MM.1S (cell line): Measurements from ENCODE around the gene GPR22.

Experiments
- DNase-seq: peaks from one replicate; pipeline ENCODE4 v3.0.0-alpha.2; 2015
- H2AFZ ChIP-seq: fragments of 300-600 bp; sonication (generic); 2 replicates; pipeline ENCODE4 v1.6.0; 2016; ENCODE audit warnings: antibody characterized with exemption, low read length
- H3F3A ChIP-seq: fragments of 300-600 bp; sonication (generic); 2 replicates; pipeline ENCODE4 v1.6.1; 2016; ENCODE audit warnings: mild to moderate bottlenecking, antibody characterized with exemption, low read length, moderate library complexity, mixed read lengths; ENCODE audit not compliant: insufficient read depth
- H3K27ac ChIP-seq: fragments of 300-600 bp; sonication (generic); 2 replicates; pipeline ENCODE4 v1.5.1; 2016; ENCODE audit warnings: mild to moderate bottlenecking, low read length
- H3K27me3 ChIP-seq: fragments of 300-600 bp; sonication (generic); replicated peaks from 2 replicates; pipeline ENCODE4 v1.6.0; 2016; ENCODE audit warnings: low read length; ENCODE audit not compliant: insufficient read depth
- H3K36me3 ChIP-seq: fragments of 300-600 bp; sonication (generic); replicated peaks from 2 replicates; pipeline ENCODE4 v1.6.1; 2016; ENCODE audit warnings: mild to moderate bottlenecking, low read length, mixed read lengths; ENCODE audit not compliant: insufficient read depth
- H3K4me1 ChIP-seq: fragments of 300-600 bp; sonication (generic); 2 replicates; pipeline ENCODE4 v1.6.1; 2016; ENCODE audit warnings: low read length, mixed read lengths
- H3K4me2 ChIP-seq: fragments of 300-600 bp; sonication (generic); 2 replicates; pipeline ENCODE4 v1.6.0; 2016; ENCODE audit warnings: low read depth, low read length
- H3K4me3 ChIP-seq: fragments of 300-600 bp; sonication (generic); 2 replicates; pipeline ENCODE4 v1.5.1; 2016; ENCODE audit warnings: low read length, mixed read lengths
- H3K79me2 ChIP-seq: fragments of 300-600 bp; sonication (generic); 2 replicates; pipeline ENCODE4 v1.6.1; 2016; ENCODE audit warnings: mixed run types, low read length, mixed read lengths
- H3K9ac ChIP-seq: fragments of 300-600 bp; sonication (generic); 2 replicates; pipeline ENCODE4 v1.6.1; 2016; ENCODE audit warnings: low read length, mixed read lengths
- H3K9me2 ChIP-seq: fragments of 300-600 bp; sonication (generic); replicated peaks from 2 replicates; pipeline ENCODE4 v1.6.1; 2016; ENCODE audit warnings: mild to moderate bottlenecking, low read length, mixed read lengths; ENCODE audit not compliant: insufficient read depth
- H3K9me3 ChIP-seq: fragments of 300-600 bp; sonication (generic); replicated peaks from 2 replicates; pipeline ENCODE4 v1.6.1; 2016; ENCODE audit warnings: mild to moderate bottlenecking, low read length, mixed read lengths; ENCODE audit not compliant: insufficient read depth
- H4K20me1 ChIP-seq: fragments of 300-600 bp; sonication (generic); 2 replicates; pipeline ENCODE4 v1.6.1; 2016; ENCODE audit warnings: mild to moderate bottlenecking, low read length, moderate library complexity, mixed read lengths; ENCODE audit not compliant: insufficient read depth
- EZH2 ChIP-seq: fragments of 300-600 bp; sonication (generic); optimal IDR thresholded peaks from 2 replicates; pipeline ENCODE3; 2017; ENCODE audit warnings: low read depth, mild to moderate bottlenecking, antibody characterized with exemption, low read length, mixed read lengths
- EZH2phosphoT487 ChIP-seq: fragments of 300-600 bp; sonication (generic); IDR thresholded peaks from 2 replicates; pipeline ENCODE4 v1.6.1; 2018; ENCODE audit warnings: antibody characterized with exemption, low read length
- TF ChIP-seq, protein P1 (sequence below): fragments of 300-600 bp; sonication (generic); IDR thresholded peaks from 2 replicates; pipeline ENCODE4 v1.5.1; 2016; ENCODE audit warnings: antibody characterized with exemption, low read length, mixed read lengths

GPR22 gene

DNA sequence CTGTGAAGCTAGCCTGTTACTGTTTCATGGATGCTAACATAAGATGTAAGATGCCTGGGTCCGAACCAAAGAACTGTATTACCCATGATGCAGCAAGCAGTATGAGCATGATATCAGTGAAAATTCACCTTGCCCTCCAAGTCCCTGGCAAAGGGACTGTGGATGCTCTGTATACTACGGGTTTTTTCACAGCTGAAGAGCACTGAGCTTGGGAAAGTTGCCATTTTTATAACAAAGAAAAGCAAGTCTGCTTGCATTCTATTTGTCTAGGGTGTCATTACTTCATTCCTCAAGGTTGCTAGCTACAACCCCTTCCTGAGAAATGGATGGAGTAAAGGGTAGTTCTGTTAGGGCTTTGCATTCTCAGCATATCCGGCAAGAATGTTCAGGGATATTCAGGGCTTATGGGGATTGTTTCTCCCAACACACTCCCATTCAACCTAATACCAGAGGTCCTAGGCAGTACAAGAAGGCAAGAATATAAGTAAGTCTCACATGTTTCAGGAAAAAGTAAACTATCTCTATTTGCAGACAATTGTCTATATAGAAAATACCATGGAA, 5.1 kb upstream of the GPR22 start:
- H4K20me1 ChIP-seq, result no peaks in the 10 kb centered on the region
- H3K4me3 ChIP-seq, result no peak overlapping the region
- no peak overlapping the region for H3K4me2 ChIP-seq
- H3K79me2 ChIP-seq, result no peaks in the 10 kb centered on the region
- TF ChIP-seq EZH2phosphoT487, result no peak
- TF ChIP-seq EZH2, result no peak
- TF ChIP-seq, protein P1, sequence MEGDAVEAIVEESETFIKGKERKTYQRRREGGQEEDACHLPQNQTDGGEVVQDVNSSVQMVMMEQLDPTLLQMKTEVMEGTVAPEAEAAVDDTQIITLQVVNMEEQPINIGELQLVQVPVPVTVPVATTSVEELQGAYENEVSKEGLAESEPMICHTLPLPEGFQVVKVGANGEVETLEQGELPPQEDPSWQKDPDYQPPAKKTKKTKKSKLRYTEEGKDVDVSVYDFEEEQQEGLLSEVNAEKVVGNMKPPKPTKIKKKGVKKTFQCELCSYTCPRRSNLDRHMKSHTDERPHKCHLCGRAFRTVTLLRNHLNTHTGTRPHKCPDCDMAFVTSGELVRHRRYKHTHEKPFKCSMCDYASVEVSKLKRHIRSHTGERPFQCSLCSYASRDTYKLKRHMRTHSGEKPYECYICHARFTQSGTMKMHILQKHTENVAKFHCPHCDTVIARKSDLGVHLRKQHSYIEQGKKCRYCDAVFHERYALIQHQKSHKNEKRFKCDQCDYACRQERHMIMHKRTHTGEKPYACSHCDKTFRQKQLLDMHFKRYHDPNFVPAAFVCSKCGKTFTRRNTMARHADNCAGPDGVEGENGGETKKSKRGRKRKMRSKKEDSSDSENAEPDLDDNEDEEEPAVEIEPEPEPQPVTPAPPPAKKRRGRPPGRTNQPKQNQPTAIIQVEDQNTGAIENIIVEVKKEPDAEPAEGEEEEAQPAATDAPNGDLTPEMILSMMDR, result no peak
- no peak for DNase-seq
- no peaks in the 10 kb centered on the region for H3K27me3 ChIP-seq
- no peaks in the 10 kb centered on the region for H3K36me3 ChIP-seq
- H3K27ac ChIP-seq, result no peak overlapping the region
- no peak overlapping the region for H2AFZ ChIP-seq
- H3K9me3 ChIP-seq, result no peaks in the 10 kb centered on the region
- no peaks in the 10 kb centered on the region for H3F3A ChIP-seq
- no peak overlapping the region for H3K9ac ChIP-seq
- H3K9me2 ChIP-seq, result no peaks in the 10 kb centered on the region
- H3K4me1 ChIP-seq, result no peaks in the 10 kb centered on the region

DNA sequence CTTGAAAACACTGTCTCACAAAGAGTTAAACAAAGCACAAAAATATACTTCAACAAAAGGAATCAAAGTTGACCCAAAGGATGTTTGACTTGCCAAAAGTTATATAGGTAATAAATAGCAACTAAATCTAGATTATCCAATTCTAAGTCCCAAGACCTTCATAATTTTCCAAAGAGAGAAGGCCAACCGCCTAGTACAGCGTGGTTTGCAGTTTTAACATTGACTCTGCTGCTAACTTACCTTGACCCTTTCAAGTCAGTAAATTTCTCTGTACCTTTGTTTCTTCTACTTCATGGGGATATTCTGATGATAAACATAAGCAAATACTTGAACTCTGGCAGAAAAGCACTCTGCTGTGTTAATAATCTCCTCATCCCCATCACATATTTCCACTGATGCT, 1.9 kb upstream of the GPR22 start:
- Histone ChIP-seq H3K79me2 (no peaks in the 10 kb centered on the region), H2AFZ (no peak overlapping the region), H3K9me2 (no peaks in the 10 kb centered on the region), H3F3A (no peaks in the 10 kb centered on the region), H3K4me3 (no peak overlapping the region), H3K4me1 (no peaks in the 10 kb centered on the region), H3K36me3 (no peaks in the 10 kb centered on the region), H4K20me1 (no peaks in the 10 kb centered on the region), H3K27ac (no peak overlapping the region), H3K27me3 (no peaks in the 10 kb centered on the region), H3K4me2 (no peak overlapping the region), H3K9me3 (no peaks in the 10 kb centered on the region), H3K9ac (no peak overlapping the region)
- no peak for DNase-seq
- TF ChIP-seq, protein P1, result no peak
- TF ChIP-seq EZH2, result no peak
- TF ChIP-seq EZH2phosphoT487, result no peak

DNA sequence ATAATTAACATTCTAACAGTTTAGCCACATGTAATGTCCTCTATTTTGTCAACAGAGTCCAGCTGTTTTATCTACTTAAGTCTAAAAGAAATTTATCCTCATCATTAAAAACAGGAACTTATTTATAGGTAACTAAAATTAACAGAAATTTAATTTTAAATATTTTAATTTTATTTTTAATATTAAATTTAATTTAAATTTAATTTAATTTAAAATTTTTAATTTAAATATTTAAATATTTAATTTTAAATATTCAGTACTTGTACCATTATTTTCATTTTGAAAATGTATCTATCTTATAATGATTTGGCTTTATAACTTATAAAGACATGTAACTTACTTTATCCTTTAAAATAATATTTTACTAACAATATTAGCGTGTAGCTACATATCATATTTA, 1.0 kb upstream of the GPR22 start:
- Histone ChIP-seq H3F3A (no peaks in the 10 kb centered on the region), H3K9me2 (no peaks in the 10 kb centered on the region), H2AFZ (no peak overlapping the region), H3K4me2 (no peak overlapping the region), H3K9ac (no peak overlapping the region), H3K79me2 (no peaks in the 10 kb centered on the region), H3K27me3 (no peaks in the 10 kb centered on the region), H3K9me3 (no peaks in the 10 kb centered on the region), H3K36me3 (no peaks in the 10 kb centered on the region), H3K27ac (no peak overlapping the region), H3K4me3 (no peak overlapping the region), H4K20me1 (no peaks in the 10 kb centered on the region), H3K4me1 (no peaks in the 10 kb centered on the region)
- TF ChIP-seq EZH2, result no peak
- TF ChIP-seq EZH2phosphoT487, result no peak
- TF ChIP-seq, protein P1, result no peak
- no peak for DNase-seq
